ENCODE data around the gene GPC2.
A peak's percentile ranks its signal among the peaks of the same experiment; 100 is the strongest.

GPC2 gene

DNA sequence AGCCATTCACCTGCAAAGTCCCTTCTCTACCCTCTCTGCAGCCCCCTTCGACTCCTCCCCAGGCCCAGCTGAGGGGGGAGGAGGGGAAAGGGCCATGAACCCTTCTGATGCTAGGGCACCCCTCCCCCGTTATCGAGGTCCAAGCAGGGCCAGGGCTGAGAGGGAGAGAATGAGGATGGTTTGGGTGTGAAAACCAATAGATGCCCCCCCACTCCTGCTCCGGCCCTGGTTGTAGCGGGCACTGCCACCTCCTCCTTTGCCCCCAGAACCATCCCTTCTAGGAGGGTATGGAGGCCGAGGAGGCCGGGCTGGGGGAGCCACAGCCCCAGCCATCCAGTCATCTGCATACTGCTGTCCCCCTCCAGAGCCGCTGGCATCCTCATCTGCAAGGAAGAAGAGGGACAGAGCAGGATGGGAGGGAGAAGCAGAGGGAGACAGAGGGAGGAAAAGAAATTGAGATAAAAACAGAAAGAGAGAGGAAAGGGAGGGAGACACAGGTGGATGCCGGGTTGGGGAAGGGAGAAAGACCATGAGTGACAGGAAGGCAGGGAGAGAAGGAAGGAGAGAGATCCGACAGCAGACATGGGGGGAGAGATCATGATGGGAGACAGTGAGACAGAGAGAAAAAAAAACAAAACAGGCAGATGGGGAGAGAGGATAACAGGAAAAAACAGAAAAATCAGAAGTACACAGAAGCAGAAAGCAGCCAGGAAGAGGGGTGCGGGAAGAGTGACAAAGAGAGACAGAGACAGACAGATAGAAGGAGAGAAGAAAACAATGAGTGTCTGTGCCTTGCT, 6.9 kb downstream of the GPC2 start:
- no peak for DNase-seq (ENCODE audit: low read depth in 2 of 2)

DNA sequence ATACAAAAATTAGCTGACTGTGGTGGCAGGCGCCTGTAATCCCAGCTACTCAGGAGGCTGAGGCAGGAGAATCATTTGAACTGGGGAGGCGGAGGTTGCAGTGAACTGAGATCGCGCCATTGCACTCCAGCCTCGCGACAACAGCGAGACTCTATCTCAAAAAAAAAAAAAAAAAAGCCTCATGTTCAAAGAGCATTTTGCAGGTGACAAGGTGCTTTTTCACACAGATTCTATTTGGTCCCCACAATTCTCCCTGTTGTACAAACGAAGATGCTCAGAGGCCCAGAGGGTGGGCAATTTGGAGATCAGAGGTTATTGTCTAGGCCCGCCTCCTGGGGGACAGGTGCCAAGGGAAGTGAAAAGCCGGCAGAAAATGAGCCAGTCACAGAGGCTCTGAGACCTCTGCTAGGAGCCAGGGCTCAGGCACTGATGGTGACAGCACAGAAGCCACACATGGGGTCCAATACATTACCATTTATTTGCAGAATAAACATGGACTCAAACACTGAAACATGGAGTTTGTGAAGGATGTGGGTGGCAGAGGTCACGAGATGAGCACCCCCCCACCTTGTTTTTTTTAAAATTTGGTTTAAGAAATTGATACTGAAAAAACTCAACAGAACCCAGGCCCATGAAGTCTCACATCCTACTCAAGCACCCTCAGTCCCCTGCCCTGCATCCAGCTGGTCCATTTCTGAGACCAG, 7.9 kb downstream of the GPC2 start:
- DNase-seq (ENCODE audit: low read depth in 2 of 2): no peak

DNA sequence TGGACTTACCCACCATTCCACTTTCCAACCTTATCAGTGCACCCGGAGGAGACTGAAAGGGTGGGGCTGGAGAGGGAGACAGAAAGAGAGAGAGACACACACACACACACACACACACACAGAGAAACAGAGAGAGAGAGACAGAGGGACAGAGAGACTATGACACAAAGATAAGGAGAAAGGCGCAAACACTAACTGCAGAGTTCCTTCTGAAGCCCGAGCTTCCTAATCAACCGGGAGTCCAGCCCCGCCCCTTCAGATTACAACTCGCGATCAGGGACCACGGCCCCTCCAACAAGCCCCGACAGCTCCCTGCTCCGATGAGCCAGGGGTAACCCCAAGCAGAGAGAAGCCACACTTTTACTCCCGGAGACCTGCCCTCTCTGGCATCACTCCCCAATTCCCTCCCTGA, 9.3 kb downstream of the GPC2 start:
- DNase-seq (ENCODE audit: low read depth in 2 of 2): no peak

DNA sequence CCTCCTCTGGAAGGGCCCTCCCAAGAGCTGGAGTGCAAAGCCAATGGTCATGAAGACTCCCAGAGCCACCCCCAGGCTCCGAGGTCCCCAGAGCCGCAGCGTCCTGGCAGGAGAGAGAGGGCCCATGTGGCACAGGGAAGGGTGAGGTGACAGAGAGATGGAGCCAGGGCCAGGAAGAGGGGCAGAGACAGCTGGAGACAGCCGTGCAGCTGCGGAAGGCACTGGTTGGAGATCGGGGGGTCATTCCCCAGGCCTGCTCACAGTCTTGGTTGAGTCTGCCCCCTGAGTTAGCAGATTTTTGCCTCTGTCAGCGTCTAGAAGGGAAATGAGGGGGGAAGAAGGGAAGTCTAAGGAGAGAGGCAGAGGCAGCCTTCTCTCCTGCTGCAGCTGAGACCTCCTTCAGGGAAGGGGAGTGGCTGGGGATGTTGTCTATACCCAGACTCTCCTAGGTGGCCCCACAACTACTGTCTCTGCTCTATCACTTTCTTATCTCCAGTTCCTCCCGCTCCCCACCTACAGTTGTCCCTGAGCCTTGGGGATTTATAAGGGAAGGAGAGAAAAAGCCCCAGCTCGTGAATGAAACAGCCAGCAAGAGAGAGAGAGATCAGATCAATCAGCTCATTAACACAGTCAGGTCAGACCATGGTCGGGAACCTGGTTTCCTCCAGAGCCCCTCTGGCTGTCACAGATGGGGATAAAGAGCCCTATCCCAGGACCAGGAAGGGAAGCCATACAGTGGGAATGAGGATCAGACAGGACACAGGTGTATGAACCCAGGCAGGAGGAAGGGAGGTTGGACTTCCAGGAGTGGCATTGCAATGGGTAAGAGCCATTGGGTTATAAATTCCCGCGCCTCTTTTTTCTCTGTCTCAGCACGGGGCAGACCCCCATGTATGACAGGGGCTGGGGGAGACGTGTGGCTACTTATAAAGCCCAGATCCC, 9.9 kb downstream of the GPC2 start:
- no peak for DNase-seq (ENCODE audit: low read depth in 2 of 2)

DNA sequence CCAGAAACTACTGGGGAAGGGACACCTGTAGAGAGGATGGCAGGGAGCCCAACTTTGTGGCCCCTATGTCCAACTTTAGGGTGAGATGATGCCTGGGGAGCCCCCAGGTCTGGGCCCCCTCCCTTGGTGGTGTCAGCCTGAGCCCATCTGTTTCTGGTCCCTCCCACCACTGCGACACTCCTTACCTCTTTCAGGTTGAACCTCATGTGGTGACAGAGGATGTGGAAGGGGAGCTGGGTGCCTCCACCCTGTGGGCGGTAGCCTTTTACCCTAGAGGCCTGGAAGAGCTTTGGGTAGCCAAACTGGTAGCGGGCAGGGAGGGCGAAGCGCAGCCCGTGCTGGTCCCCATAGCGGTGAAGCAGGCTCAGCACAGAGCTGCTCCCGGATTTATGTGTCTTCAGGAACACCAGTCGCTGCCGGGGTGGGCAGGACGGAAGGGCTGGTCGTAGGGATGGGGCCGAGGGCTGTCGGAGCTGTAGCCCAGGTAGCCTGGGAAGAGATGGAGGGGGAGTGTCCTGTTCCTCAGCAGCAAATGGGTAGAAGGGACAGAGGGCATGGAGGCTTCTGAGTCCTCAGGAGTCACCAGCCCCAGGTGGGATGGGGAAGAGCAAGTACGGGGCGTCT, 10.8 kb downstream of the GPC2 start:
- DNase-seq (ENCODE audit: low read depth in 2 of 2): no peak

DNA sequence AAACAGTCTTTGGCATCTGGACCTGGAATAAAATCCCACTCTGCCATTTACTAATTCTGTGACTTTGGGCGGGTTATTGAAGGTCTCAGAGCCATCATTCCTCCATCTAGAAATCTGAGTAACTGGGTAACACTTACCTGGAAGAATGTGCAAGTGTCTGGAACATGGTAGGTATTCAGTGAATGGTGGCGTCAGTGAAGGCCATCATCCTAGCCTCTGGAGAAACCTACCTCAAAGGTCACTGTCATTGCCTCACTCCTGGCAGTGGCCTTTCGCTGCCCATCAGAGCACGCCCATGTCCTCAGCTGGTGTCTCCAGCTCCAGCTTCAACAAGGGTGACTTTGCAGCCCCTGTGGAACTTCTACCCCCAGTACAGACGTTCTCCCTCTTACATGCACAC, 13.3 kb downstream of the GPC2 start:
- DNase-seq (ENCODE audit: low read depth in 2 of 2): no peak

DNA sequence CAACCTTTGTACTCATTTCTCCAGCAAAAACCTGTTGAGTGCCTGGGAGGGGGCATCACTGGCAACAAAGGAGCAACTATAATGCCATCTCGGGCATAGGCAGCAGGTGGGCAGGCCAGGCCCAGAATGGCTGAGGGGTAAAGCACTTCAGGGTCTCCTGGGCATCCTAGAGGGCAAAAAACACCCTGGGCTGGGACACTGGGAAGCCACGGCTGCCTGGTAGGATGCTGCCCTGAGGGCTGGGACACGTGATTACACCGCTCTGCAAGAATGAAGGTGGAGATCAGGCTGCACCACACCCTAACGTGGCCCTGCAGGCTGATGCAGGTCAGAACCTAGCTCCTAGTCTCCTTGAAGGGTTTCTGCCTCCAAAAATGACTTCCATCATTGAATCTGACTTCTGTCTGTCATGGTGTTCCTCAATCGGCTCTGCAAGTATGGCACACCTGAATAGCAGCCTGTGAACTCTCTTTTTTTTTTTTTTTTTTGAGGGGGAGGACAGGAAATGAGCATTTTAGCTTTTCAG, 14.1 kb downstream of the GPC2 start:
- no peak for DNase-seq (ENCODE audit: low read depth in 2 of 2)

DNA sequence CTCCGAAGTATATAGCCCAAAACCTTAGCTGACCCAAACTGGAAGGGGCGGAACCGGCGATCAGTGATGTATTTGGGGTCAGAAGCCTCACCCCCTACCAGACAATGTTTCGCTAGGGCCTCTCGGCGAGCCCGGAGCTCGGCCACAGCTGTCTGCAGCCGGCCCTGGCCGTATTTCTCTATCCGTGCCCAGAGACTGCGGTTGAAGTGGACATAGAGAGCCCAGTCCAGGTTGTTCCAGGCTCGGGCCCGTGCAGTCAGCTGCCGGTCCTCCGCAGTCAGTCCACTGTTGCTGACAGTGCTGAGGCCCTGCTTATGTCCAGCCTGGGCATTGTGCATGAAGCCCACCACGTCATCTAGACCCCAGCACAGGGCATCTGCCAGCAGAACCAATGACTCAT, 17.1 kb downstream of the GPC2 start:
- DNase-seq (ENCODE audit: low read depth in 2 of 2): no peak

DNA sequence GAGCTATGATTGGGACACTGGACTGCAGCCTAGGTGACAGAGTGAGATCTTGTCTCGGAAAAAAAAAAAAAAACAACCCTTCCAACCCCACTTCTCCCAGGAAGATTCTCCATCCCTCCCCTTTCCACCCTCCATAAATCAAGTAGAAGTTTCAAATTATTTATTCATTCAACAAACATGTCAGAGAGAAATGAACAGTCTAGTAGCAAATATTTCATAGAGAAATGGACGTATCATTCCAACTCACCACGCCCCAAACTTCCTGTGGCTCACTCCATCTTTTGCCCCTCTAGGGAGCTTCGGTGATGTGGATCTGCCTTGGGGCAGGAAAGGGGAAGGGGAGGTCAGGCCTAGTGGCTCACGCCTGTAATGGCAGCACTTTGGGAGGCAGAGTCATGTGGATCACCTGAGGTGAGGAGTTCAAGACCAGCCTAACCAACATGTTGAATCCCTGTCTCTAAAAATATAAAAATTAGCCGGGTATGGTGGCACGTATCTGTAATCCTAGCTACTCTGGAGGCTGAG, 18.0 kb downstream of the GPC2 start:
- no peak for DNase-seq (ENCODE audit: low read depth in 2 of 2)

DNA sequence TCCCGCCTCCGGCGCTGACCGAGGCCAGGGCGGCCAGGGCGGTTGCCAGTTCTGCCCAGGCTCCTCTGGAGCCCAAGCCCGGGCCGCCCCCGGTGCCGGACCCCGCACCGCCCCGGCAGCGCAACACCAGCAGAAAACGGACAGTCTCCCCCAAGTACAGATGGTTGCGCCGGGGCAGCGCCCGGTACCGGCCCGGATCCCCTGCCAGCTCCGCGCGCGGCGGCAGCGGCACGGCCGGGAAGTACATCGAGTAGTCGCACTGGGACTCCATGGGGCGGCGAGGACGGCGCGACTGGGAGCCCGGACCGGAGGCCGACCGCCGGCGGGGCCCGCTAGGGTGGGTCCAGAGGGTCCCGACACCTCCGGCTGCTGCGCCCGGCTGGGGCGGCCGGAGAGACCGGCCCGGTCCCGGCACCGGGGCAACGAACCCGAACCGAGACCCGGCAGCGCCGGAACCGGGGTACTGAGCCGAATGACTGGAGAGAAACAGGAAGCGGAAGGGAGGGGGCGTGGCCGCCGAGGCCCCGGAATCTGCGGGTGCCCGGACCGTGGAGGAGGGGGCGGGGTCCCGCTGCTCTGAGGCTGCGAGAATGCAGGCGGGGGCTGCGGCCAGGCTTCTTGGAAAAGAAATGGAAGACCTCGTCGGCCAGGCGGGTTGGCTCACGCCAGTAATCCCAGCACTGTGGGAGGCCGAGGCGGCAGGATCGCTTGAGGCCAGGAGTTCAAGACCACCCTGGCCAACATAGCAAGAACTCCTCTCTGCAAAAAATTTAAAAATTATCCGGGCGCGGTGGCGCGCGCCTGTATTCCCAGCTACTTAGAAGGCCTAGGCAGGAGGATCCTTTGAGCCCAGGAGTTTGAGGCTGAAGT, 18.7 kb downstream of the GPC2 start, which contains the start of gene TRAPPC14:
Gene TRAPPC14, minus strand, starts transcription at position 495 of the 870 bp plus-strand sequence. Its CDS starts 224 bp downstream, at position 271.
- DNase-seq (ENCODE audit: low read depth in 2 of 2): peak; percentile 81 to 89

DNA sequence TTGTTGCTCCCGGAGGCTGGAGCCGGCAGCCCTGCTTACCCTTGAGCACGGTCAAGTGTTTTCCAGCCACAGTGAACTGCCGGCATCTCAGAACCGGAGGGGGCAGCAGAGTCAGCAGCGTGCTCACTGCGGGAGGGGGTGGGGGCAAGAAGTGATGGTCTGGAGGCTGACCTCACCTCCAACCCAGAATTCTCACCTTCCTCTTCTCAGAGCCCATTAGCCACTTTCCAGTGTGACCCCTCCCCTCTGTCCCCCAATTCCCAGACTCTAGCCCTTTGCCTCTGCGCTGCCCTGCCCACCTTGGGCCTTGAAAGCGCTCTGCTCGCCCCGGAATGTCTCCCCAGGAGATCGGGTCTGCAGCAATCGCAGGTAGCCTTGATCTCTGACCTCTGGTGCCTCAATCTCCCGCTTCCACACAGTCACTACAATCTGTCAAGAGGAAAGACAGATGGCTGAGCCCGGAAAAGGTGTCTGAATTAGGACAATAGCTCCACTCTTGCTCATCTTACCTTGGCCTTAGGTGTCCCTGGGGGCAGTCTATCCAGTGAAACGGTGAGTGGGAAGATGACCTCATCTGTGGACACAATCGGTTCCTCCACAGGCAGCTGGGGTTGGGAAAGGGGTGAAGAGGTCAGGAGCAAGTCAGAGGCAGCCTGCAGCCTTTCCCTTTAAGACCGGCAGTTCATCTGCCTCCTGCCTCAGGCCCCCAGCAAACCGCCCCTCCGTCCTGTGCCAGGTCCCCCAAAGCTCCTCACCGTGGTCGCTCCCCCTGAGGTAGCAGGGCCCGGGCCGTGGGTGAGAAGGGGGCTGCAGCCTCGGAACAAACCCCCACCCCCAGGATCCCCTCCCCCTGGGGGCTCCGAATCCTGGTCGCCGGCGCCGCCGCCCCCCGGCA, 19.6 kb downstream of the GPC2 start:
- DNase-seq (ENCODE audit: low read depth in 2 of 2): no peak

DNA sequence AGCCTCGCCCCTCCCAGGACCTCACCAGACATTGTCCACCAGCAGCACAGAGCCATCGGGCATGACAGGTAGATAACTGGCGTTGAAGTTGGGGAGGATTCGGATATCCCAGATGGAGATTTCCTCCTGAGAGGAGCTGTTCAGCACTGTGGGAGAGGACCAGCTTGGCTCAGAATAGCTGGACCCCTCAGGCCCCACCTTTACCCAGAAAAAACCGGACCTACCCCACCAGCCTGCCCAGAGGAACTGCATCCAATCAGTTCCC, 20.2 kb downstream of the GPC2 start:
- no peak for DNase-seq (ENCODE audit: low read depth in 2 of 2)

DNA sequence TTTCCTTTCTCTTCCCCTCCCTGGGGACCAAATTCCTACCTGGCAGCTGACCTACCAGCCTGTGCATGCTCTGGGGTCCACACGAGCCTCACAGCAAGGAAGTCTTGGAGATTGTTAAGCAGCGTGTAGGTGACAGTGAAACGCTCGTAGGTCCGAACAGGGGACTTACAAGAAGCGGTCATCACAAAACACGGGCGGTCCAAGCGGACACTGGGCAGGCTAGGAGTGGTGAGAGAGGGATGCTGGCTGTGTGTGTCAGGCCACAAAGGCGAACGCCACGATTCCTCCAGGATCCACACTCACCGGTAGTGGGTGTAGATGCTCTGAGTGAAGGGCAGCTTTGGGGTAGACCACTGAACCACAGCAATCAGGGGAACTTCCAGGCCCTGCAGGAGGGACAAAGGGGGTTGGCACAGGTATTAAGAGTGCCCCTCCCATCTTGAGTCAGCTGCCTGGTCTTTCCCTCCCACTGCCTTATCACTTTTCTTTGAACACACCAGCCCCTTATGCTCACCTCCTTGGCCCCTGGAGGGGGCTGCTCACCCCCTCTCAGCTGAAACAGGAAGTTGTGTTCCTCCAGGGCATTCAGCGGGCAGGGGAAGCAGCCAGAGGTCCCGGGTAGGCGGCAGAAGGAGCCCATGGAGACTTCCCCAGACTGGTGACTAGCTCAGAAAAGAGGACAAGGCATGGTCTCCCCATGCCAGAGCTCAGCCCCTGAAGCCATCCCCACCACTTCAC, 20.7 kb downstream of the GPC2 start:
- no peak for DNase-seq (ENCODE audit: low read depth in 2 of 2)

DNA sequence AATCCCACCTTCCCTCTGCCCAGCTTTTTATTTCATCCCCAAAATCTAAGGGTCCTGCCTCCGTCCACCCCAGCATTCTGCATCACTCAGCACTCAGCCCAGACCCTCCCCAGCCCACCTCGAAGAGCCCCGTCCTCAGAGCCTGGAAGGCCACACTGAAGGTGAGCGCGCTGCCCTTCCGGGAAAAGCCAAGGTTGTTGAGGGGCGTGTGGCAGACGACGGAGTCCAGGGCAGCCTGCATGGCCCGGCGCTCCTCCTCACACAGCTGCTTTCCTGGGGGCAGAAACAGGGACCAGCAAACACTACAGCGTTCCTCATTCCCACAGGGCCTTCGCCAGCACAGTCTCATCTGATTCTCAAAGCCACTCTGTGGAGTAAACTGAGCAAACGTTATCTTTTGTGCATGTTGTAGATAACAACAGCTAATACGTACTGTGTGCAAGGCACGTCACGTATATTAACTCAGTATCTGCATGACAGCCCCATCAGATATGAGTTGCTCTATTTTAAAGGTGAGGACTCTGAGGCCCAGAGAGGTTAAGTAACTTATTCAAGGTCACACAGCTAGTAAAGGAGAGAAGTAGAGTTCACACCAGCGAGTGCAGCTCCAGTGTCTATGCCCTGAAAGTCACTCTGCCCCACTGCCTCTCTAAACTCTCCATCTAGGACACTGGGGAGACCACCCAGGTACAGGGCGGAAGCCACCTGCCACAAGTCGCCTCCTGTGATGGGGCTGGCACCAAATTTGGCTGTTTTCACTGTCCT, 21.4 kb downstream of the GPC2 start:
- no peak for DNase-seq (ENCODE audit: low read depth in 2 of 2)

DNA sequence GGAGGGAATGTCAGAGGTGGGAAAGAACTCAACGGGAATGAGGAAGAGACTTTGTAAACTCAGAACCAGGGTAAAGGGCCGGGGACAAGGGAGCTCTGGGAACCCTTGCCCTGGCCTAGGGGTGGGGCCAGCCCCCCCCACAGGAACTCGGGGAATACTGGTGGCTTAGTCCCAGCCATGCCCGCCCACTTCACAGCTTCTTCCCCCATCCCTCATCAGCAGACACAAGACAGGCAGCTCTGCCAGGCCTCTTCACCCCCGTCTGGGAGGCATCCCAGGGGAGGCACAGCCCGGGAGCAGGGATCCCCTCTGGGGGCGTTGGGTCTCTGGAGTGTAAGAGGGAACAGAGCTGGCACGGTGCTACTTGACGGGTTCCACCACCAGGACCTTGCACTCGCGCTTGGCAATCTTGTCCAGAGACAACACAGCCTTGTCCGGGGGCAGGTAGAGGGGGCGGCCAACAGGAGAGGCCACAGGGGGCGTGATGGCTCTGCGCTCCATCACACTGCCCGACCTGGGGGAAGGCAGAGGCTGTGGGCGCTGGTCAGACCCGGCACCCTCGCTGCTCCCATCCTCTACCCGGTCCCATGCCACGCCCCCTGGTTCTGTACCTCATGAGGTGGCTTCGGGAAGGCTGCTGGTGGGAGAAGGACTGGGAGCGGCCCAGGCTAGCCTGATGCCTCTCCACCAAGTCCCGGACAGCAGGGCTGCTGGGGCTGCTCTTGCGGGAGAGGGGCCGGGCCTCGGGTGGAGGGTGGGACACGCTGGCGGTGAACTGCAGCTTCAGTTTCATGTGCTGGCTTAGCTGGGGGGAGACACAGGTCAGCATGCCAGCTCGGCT, 22.3 kb downstream of the GPC2 start:
- DNase-seq (ENCODE audit: low read depth in 2 of 2): no peak

DNA sequence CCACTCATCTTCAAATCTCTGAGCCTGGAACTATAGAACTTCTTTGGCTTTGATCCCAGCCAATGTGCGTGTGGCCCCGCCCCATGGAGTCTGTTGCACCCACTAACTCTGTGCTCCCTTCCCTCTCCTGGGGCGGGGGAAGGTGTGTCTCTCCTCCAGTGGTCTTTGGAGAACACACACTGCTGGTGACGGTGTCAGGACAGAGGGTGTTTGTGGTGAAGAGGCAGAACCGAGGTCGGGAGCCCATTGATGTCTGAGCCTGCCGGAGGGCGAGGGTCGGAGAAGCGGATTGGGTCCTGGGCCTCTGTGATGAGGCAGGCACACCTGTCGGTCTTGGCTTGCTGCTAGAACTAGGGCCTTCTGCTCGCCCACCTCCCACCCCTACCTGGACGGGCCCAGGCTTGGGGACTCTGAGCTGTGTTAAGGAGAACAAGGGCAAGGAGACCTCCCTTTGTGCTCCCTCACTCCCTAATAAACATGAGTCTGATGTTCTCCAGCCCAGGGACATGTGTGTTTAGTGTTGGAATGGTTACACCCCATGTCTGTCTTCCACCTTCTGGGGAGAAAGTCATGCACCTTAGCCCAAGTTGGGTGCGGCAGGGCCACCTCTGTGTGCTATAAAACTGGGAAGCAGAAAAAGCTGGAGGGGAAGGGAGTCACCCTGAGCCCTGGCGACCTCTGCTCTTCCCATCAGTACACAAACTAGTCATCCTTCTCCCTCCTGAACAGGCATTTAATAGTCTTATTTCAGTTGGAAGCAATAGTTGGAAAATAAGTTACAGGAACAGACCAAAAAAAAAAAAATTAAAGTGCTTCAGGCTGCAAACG, 23.3 kb downstream of the GPC2 start:
- no peak for DNase-seq (ENCODE audit: low read depth in 2 of 2)
